NT2/D1 (cell line): Measurements from ENCODE around the gene FNDC1.

ENCODE experiments used
- YY1 ChIP-seq: IDR thresholded peaks from 2 replicates; pipeline ENCODE4 v1.6.1; 2011; ENCODE audit not compliant: insufficient read length, insufficient read depth
- ZNF274 ChIP-seq: IDR thresholded peaks from 2 replicates; pipeline ENCODE4 v1.6.1; 2011; ENCODE audit warnings: mild to moderate bottlenecking, low read depth, low read length

DNA sequence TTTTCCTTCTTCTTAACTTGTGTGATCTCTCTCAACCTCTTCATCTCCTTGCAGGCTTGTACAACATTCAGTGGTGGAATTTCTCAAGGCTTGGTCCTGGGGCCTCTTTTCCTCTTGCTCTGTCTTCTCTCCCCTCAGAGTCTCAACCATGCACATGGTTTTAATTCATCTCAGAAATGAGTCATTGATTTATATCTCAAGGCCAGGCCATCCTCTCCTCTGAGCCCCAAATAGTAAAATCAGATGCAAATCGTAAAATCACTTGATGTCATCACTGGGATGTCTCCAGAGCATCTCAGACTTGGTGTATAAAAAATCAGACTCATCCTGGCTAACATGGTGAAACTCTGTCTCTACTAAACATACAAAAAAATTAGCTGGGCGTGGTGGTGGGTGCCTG is 85.0 kb downstream of the FNDC1 start:
- TF ChIP-seq ZNF274 (no peak), YY1 (no peak)
